CD4-positive, alpha-beta T cell (primary cell): ENCODE data around the gene PIK3C3. TPM values are rescaled to one million over a fixed set of nuclear protein-coding genes. Genes with fewer than 3 reads are reported as not detected.

Experiments used
- ATAC-seq: fragments of 200-7000 bp; cut with Tn5 transposase; one replicate; pipeline ENCODE4 v1.10.0; 2022; ENCODE audit warnings: mild to moderate bottlenecking; ENCODE audit not compliant: poor library complexity
- CTCF ChIA-PET: fragments of 350-600 bp; sonication (Branson Sonifier 250); formaldehyde crosslinking; loops from one replicate; lab custom pipeline; 2021; ENCODE audit warnings: antibody characterized with exemption, inconsistent platforms; lab: Charles Lee
- POLR2A ChIA-PET: fragments of 350-600 bp; sonication (Branson Sonifier 250); formaldehyde crosslinking; loops from one replicate; lab custom pipeline; 2021; ENCODE audit warnings: antibody characterized with exemption, inconsistent platforms; lab: Charles Lee
- DNase-seq, 14 experiments: peaks; one replicate each; pipeline ENCODE4 v3.0.0-alpha.2; 2013 to 2020; ENCODE audit warnings: mixed read lengths in 2 of 14
- H3K27ac ChIP-seq, 2 donors: one replicate each; pipeline versions ENCODE4 v1.5.1 to v1.7.0; 2013; ENCODE audit warnings: low read length in 2 of 2, low read depth in 1 of 2, mild to moderate bottlenecking in 1 of 2
- H3K27me3 ChIP-seq, 2 experiments: 1 replicate in 1 of 2; 2 replicates in 1 of 2; pipeline versions ENCODE4 v1.6.1 to v1.7.0; 2013; ENCODE audit warnings: low read length in 2 of 2, control low read depth in 1 of 2, mild to moderate bottlenecking in 1 of 2, moderate library complexity in 1 of 2; ENCODE audit not compliant: insufficient read depth in 2 of 2, control insufficient read depth in 1 of 2
- H3K36me3 ChIP-seq: one replicate; pipeline ENCODE4 v1.6.1; 2013; ENCODE audit warnings: low read length, control low read depth; ENCODE audit not compliant: insufficient read depth
- H3K4me1 ChIP-seq: one replicate; pipeline ENCODE4 v1.6.1; 2013; ENCODE audit warnings: low read length, control low read depth; ENCODE audit not compliant: insufficient read depth
- H3K4me3 ChIP-seq: one replicate; pipeline ENCODE4 v1.5.1; 2013; ENCODE audit warnings: mild to moderate bottlenecking, low read length, moderate library complexity
- H3K9me3 ChIP-seq, 2 experiments: 1 replicate in 1 of 2; 2 replicates in 1 of 2; pipeline versions ENCODE4 v1.6.1 to v1.7.0; 2013; ENCODE audit warnings: low read length in 2 of 2, mild to moderate bottlenecking in 2 of 2, control low read depth in 1 of 2, moderate library complexity in 1 of 2; ENCODE audit not compliant: control insufficient read depth in 1 of 2, insufficient read depth in 1 of 2
- H3K27ac Mint-ChIP-seq: one replicate; pipeline ENCODE4 v1.8.0; 2020; ENCODE audit warnings: mixed read lengths
- H3K27me3 Mint-ChIP-seq: one replicate; pipeline ENCODE4 v1.8.0; 2021; ENCODE audit warnings: mixed read lengths
- H3K36me3 Mint-ChIP-seq: one replicate; pipeline ENCODE4 v1.8.0; 2021; ENCODE audit warnings: low read depth, mixed read lengths
- H3K4me1 Mint-ChIP-seq: one replicate; pipeline ENCODE4 v1.8.0; 2021; ENCODE audit warnings: low read depth, mixed read lengths
- H3K4me3 Mint-ChIP-seq: one replicate; pipeline ENCODE4 v1.8.0; 2020; ENCODE audit warnings: mild to moderate bottlenecking, mixed read lengths
- H3K9me3 Mint-ChIP-seq: one replicate; pipeline ENCODE4 v1.8.0; 2020; ENCODE audit warnings: mixed read lengths
- intact Hi-C, 2 experiments: fragments of 100-400 bp; cut with DNase I in 1 of 2; cut with micrococcal nuclease in 1 of 2; formaldehyde crosslinking; loops; one replicate each; pipeline versions ENCODE4 v1.15.1 to v1.9.0; 2023 to 2025; cut with DNase I, micrococcal nuclease
- polyA plus RNA-seq, 2 donors: library from polyadenylated mRNA; unstranded; fragments of 120-200 nt; gene quantifications; one replicate each; pipeline ENCODE4 v1.2.1, GENCODE V29; 2013
- total RNA-seq, 174 experiments: library from RNA in 2 of 174; stranded (reverse) in 2 of 174; gene quantifications; one replicate each; pipeline ENCODE4 v1.2.3 and lab custom pipeline; 2021 to 2026
- TF ChIP-seq, protein P1 (sequence below): fragments of 200-600 bp; IDR thresholded peaks from one replicate; pipeline ENCODE4 v1.8.0; 2022; ENCODE audit warnings: antibody characterized with exemption, mild to moderate bottlenecking

PIK3C3 gene
- total RNA-seq, result 10 to 100 TPM; 33.5 to 34.2 TPM
- polyA plus RNA-seq (2013, experiment 1 of 2), result 29.2 TPM
- 42.2 TPM for polyA plus RNA-seq (2013, experiment 2 of 2)
- 43.1 to 141 (median 88.0) reads per million in 172 experiments for total RNA-seq (lab: John Stamatoyannopoulos, UW)

GRCh38 chr18:41954827-41955613 lies at the start of gene PIK3C3:
PIK3C3 (plus strand) TSS chr18:41955234; CDS start chr18:41955292, 58 bp downstream.
- TF ChIP-seq, protein P1, sequence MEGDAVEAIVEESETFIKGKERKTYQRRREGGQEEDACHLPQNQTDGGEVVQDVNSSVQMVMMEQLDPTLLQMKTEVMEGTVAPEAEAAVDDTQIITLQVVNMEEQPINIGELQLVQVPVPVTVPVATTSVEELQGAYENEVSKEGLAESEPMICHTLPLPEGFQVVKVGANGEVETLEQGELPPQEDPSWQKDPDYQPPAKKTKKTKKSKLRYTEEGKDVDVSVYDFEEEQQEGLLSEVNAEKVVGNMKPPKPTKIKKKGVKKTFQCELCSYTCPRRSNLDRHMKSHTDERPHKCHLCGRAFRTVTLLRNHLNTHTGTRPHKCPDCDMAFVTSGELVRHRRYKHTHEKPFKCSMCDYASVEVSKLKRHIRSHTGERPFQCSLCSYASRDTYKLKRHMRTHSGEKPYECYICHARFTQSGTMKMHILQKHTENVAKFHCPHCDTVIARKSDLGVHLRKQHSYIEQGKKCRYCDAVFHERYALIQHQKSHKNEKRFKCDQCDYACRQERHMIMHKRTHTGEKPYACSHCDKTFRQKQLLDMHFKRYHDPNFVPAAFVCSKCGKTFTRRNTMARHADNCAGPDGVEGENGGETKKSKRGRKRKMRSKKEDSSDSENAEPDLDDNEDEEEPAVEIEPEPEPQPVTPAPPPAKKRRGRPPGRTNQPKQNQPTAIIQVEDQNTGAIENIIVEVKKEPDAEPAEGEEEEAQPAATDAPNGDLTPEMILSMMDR, result no peak
- Histone ChIP-seq H3K4me3 (peak within 1 kb of the TSS; percentile 85), H3K9me3 (no peaks in the 10 kb centered on the region), H3K36me3 (peaks cover 16% of the 10 kb centered on the region), H3K4me1 (peaks cover 16% of the 10 kb centered on the region), H3K27ac (peak within 1 kb of the TSS; percentile 60 to 65), H3K27me3 (no peaks in the 10 kb centered on the region)
- ChIA-PET POLR2A (interaction anchor here (0.6 to 1.3 kb wide), 4 partner anchors 16 to 73 kb away, joined by 3 to 4 read pairs (median 3); no protein-coding TSS in a partner anchor), CTCF (interaction anchor here (0.8 to 1.4 kb wide), 2 partner anchors 10 to 12 kb away, joined by 3 to 4 read pairs; no protein-coding TSS in a partner anchor)
- DNase-seq, result peak; percentile 96 to 99 (median 97)
- peaks cover 41% of the 10 kb centered on the region for H3K4me1 Mint-ChIP-seq
- peak within 1 kb of the TSS; percentile 96 for H3K27ac Mint-ChIP-seq
- H3K36me3 Mint-ChIP-seq, result peaks cover 38% of the 10 kb centered on the region
- peak within 1 kb of the TSS; percentile 100 for H3K4me3 Mint-ChIP-seq
- peak; percentile 93 for ATAC-seq
- intact Hi-C loops, result no loop called here
- no peaks in the 10 kb centered on the region for H3K9me3 Mint-ChIP-seq
- H3K27me3 Mint-ChIP-seq, result peaks cover 2% of the 10 kb centered on the region

DNA sequence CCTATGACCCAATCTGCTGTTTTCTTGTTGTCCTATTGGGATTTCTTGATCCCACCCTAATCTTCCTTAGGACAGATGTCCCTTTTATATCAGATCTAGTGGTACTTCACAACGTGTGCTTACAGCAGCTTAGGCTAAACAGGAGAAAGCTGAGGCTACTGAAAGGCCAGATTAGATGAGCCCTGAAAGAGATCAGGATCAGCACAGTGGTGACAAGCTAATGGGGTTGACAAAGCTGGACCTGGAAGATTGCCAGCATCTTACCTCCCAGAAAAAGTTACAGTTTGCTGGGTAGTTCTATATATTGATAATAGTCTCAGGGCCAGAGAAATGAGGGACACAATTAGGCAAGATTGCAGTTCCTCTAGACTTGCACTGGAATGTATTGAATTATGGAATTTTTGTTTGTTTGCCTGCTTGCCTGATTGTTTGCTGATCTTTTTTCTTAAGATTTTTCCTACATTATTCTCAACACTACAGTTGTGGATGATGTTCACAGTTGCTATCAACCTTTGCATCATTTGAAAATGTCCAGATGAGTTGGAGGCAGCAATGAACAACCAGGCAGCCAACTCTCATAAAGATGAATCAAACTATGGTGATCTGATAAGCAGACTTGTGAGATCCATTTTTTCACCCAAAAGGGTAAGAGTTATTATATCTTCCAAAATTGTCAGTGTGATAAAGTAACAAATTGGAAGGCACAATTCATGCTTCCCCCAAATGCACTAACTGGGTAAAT lies 49.1 kb upstream of the PIK3C3 start:
- DNase-seq, result peak in 1 of 14 experiments; percentile 6
- TF ChIP-seq, protein P1, result no peak
- Histone ChIP-seq H3K27me3 (no peaks in the 10 kb centered on the region), H3K9me3 (no peaks in the 10 kb centered on the region), H3K4me3 (no peak overlapping the region), H3K36me3 (no peaks in the 10 kb centered on the region), H3K27ac (no peak overlapping the region), H3K4me1 (peaks cover 4% of the 10 kb centered on the region)
- no peaks in the 10 kb centered on the region for H3K27me3 Mint-ChIP-seq
- peaks cover 13% of the 10 kb centered on the region for H3K4me1 Mint-ChIP-seq
- no peaks in the 10 kb centered on the region for H3K9me3 Mint-ChIP-seq
- POLR2A ChIA-PET, result no interaction called here
- intact Hi-C loops, result no loop called here
- no peaks in the 10 kb centered on the region for H3K36me3 Mint-ChIP-seq
- CTCF ChIA-PET, result no interaction called here
- no peak for ATAC-seq
- no peak overlapping the region for H3K27ac Mint-ChIP-seq
- no peak overlapping the region for H3K4me3 Mint-ChIP-seq

DNA sequence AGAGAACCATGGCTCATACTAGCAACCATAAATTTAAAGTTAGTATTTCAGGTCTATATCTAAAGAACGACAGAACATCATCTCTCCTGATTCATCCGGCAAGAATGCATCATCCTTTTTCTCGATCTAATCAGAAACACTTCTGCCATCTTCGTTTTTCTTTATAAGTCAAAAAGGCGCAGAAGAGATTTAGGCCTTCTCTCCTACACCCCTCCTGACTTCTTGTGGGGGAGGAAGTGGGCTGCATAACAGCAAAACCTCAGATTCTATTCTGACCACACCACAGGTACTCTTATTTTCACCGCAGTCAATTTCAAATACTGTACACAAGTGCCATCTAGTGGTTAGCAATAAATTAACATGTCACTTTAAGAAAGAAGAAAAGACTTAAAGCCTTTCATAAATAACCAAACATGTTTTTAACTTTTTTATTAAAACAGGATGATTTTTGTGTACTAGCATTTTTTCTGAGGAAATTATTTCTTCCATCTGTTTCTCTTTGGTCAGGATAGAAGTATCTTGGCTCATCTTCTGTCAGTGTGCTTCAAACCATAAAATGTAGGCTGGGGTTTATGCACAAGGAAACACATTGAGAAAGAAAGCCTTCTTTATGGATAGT lies 48.4 kb upstream of the PIK3C3 start:
- peak; percentile 83 for ATAC-seq
- TF ChIP-seq, protein P1, result peak; percentile 93
- H3K36me3 Mint-ChIP-seq, result no peaks in the 10 kb centered on the region
- ChIA-PET POLR2A (no interaction called here), CTCF (no interaction called here)
- no peaks in the 10 kb centered on the region for H3K9me3 Mint-ChIP-seq
- H3K4me3 ChIP-seq, result no peak overlapping the region
- H3K9me3 ChIP-seq, result no peaks in the 10 kb centered on the region
- peaks cover 13% of the 10 kb centered on the region for H3K4me1 Mint-ChIP-seq
- no peaks in the 10 kb centered on the region for H3K27me3 ChIP-seq
- no peaks in the 10 kb centered on the region for H3K36me3 ChIP-seq
- H3K4me3 Mint-ChIP-seq, result no peak overlapping the region
- H3K27me3 Mint-ChIP-seq, result no peaks in the 10 kb centered on the region
- H3K27ac ChIP-seq, result no peak overlapping the region
- intact Hi-C loops, result no loop called here
- no peak overlapping the region for H3K27ac Mint-ChIP-seq
- DNase-seq, result peak in 9 of 14 experiments; percentile 1 to 75 (median 5)
- peaks cover 4% of the 10 kb centered on the region for H3K4me1 ChIP-seq
